ENCODE measurements around the gene EHBP1. TPM values are rescaled to one million over a fixed set of nuclear protein-coding genes. Genes with fewer than 3 reads are reported as not detected.
A peak's percentile ranks its signal among the peaks of the same experiment; 100 is the strongest.
"Not testable (repeated sequence)": the region's sequence is repeated elsewhere in the genome, so short reads cannot be mapped to it uniquely, and the experiment has no call there.

EHBP1 gene
- total RNA-seq, 1 experiment from 2014 or later, result 31.0 TPM

DNA sequence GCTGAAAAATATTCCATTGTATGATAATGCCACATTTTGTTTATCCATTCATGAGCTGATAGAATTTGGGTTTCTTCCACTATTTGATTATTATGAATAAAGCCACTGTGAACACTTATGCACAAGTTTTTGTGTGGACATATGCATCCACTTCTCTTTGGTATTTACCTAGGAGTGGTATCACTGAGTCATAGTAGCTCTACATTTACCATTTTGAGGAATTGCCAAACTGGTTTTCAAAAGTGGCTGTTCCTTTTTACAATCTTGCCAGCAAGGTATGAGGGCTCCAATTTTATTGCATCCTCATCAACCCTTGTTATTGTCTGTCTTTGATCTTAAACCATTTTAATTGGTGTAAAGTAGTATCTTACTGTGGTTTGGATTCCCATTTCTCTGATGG is 13.3 kb upstream of the EHBP1 start:
- in situ Hi-C loops (cut with HindIII; ENCODE audit: low sequenced_read_pairs), result no loop called here
- no peak for DNase-seq (ENCODE audit: low spot score)

DNA sequence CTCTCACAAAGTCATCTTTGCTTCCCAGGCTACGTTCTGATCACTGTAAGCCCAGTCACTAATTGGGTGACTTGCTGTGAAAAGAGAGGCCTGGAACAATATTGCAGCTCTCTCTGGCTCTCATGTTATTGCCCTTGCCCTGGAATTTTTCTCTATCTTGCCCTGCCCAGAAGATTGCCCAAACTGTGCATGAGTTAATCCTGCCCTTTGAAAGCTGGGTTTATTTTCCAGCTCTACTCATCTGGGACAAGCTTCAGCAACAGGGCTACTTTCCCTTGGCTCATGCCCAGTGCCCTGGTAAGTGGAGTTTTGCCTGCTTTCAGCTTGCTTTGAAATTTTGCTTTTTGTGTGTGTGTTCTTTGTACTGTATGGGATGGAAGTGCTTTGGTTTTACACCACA is 6.9 kb upstream of the EHBP1 start:
- in situ Hi-C loops (cut with HindIII; ENCODE audit: low sequenced_read_pairs), result no loop called here
- DNase-seq (ENCODE audit: low spot score), result no peak

DNA sequence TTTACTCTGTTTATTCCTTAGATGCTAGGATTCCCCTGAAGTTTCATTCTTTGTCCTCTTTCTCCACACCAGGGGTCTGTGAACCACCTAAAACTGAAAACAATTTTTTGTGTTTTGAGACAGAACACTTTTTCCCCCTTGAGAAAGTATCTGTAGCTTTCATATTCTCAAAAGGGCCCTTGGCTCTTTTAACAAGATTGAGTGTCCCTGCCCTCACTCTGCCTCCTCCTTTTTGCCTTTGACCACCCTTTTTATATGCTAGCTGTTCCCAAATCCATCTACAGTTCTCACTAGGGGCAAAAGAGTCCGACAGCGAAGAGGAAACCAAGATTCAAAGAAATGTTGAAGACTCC is 883 bp upstream of the EHBP1 start:
- in situ Hi-C loops (cut with HindIII; ENCODE audit: low sequenced_read_pairs), result no loop called here
- no peak for DNase-seq (ENCODE audit: low spot score)

DNA sequence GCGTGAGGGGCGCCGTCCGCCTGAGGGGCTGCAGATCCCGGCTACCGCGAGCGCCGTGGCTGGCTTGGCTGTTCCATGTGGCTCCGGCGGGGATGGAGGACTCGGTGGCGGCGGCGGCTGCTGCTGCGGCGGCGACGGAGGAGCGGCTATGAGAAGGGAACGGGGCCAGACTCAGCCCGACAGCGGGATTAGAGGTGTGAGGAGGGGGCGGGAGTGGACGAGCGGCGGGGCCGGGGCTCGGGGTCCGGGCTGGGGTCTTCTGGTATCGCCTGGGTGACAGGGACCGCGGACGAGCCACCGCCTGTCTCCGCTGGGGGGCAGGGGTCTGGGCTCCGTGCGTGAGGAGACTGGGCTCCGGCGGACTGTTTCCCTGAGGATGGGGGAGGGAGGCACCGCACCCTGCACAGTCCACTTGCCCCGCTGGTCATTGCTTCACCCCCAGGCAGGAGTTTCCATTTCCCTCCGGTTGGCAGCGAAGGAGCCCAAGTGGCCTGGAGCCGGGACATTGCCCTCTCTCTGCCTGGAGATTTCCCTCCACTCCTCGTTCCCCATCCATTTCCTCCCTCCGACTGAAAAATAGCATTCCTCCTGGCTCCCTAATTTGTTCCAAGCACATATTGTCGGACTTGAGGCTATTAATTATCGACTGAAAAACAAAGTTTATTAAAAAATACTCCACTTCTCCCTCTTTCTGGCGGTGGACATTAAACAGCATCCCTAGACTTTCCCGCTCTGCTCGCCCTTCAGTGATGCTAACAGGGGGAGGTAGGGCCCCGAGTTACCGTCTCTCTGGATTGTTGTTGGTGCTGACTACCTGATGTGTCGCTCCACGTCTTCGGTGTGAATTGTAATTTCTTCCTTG is 577 bp downstream of the EHBP1 start:
- DNase-seq (ENCODE audit: low spot score), result peak; percentile 72
- in situ Hi-C loops (cut with HindIII; ENCODE audit: low sequenced_read_pairs), result no loop called here

DNA sequence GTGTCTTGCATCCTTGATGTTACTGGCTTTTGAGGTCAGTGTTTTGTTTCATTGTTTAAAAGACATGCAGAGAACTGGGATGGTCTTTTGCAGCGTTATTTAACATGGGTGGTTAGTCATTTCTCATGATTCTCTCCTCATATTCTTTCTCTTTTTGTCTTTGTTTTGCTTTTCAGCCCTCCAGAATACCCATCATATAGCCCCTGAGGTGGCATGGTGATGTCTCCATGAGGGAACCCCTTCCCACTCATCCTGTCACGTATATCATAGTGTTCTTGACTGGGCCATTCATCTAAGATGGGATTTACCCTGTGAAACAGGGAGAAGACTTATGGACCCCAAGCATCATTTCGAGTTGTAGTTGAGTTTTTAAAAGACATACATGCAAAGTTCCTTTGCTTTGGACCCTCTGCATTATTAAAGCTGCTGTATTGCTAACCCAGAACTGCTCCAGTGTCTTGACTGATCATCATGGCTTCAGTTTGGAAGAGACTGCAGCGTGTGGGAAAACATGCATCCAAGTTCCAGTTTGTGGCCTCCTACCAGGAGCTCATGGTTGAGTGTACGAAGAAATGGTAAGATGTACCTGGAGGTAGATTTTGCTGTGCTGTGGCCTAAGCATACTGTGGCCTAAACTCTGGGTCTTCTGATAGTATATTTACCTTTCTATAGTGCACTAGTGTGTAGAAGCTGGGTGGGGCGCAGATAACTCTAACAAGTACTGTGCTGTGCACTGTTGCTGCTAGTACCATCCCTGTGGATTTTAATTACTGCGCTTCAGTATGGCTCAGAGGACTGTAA is 1.4 kb downstream of the EHBP1 start:
- in situ Hi-C loops (cut with HindIII; ENCODE audit: low sequenced_read_pairs), result no loop called here
- peak; percentile 50 for DNase-seq (ENCODE audit: low spot score)

DNA sequence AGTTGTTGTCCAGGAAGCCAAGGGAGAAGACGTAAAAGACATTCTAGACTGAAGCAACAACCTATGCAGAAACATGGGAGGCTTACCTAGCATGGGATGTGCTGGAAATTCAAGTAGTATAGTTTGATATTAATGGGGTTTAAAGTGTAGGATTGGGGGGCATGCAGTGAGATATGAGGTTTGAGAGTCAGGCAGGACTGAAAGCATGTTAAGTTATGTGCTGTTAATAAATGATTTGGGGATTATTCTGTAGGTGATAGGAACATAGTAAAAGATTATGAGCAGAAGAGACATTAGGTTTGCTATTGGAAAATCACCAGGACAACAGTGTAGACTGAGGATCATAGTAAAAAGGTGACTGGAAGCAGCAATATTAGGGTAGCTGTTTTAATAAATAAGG is 3.2 kb downstream of the EHBP1 start:
- in situ Hi-C loops (cut with HindIII; ENCODE audit: low sequenced_read_pairs), result no loop called here
- DNase-seq (ENCODE audit: low spot score), result no peak

DNA sequence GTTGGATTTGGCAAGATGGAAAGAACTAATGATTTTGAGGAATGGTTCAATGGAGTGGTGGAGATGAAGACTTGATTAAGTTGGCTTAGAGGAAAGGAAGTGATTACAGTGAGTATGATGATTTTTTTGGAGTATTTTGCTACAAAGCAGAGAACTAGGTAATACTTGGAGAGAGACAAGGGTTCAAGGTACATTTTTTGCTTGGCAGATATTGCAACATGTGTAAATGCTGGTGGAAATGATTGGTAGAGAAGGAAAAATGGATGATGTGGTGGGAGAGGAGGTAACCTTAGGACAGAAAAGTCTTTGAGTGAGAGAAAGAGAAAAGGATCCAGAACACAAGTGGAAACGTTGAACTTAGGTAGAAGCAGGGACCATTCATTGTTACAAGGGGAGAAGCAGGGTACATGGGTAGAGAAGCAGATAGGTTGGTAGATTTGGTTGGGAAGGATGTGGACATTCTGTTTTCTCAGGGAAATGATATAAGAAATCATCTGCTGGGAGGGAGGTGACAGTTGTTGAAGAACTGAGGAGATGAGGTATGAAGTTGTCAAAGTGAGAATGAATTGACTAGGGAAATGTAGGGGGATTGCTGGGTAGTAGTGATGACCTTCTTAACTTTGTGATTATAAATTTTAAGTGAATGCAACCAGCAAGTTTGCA is 6.5 kb downstream of the EHBP1 start:
- no peak for DNase-seq (ENCODE audit: low spot score)
- in situ Hi-C loops (cut with HindIII; ENCODE audit: low sequenced_read_pairs), result no loop called here

DNA sequence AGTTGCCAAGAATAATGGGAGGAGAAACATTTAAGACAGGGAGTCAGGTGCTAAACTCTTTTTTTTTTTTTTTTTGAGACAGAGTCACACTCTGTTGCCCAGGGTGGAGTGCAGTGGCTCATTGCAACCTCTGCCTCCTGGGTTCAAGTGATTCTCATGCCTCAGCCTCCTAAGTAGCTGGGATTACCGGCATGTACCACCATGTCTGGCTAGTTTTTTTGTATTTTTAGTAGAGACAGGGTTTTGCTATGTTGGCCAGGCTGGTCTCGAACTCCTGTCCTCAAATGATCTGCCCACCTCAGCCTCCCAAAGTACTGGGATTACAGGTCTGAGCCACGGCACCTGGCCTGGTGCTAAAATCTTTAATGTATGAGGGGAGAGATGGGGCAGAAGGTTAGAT is 7.7 kb downstream of the EHBP1 start:
- in situ Hi-C loops (cut with HindIII; ENCODE audit: low sequenced_read_pairs); DNase-seq (ENCODE audit: low spot score): not testable (repeated sequence)

DNA sequence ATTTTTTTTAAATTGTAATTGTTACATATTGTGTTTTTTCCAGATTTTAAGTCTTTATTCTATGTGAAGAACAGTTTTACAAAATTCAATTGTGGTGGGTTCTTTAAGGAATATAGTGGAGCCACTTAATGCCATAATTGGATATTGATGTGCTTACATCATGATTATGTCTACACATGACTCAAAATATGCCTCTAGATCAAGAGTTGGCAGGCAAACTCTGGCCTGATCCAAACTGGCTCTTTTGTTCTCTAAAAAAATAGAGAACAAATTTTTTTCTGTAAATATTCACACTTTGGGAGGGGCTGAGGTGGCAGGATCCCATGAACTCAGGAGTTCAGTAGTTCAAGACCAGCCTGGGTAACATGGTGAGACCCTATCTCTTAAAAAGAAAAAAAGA is 8.3 kb downstream of the EHBP1 start:
- in situ Hi-C loops (cut with HindIII; ENCODE audit: low sequenced_read_pairs), result no loop called here
- no peak for DNase-seq (ENCODE audit: low spot score)

DNA sequence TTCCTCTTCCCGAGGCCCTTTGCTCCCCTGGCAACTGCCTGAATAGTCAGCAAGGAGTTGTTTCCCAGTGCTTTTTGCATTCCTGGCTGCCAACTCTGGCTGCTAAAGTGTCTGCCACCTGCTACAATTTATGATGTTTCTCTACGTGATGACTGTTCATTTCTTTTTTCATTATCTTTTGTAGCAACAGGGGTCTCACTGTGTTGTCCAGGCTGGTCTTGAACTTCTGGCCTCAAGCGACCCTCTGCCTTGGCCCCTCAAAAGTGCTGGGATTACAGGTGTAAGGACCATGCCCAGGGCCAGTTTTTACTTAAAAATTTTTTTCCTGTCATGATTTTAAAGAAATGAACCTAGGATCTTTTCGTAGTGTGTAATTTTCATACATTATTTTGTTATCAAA is 11.3 kb downstream of the EHBP1 start:
- in situ Hi-C loops (cut with HindIII; ENCODE audit: low sequenced_read_pairs), result no loop called here
- no peak for DNase-seq (ENCODE audit: low spot score)

DNA sequence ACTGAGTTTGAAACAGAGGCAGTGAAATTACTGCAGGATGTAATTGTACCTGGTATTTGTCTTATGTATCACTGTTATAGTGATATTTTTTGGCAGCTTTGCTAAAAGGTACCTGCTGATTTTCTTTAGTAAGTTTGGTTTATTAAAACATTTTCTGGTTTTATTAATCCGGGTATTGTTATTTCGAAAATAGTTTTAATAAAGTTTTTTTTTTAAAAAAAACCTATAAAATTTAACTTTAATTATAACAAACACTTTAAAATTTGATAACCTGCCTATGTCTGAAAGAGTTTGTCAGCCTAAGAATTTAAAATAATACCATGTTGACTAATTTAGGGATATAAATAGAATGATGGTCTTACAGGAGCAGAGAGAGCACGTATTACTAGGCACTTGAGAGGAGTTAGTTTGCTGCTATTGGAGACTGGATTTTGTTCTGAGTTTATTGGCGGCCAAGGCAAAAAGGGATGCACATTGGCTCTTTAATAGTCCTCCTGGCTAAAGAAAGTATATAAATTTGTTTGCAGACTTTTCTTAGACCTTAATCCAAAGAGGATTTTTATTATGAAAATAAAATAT is 12.1 kb downstream of the EHBP1 start:
- in situ Hi-C loops (cut with HindIII; ENCODE audit: low sequenced_read_pairs), result no loop called here
- no peak for DNase-seq (ENCODE audit: low spot score)

DNA sequence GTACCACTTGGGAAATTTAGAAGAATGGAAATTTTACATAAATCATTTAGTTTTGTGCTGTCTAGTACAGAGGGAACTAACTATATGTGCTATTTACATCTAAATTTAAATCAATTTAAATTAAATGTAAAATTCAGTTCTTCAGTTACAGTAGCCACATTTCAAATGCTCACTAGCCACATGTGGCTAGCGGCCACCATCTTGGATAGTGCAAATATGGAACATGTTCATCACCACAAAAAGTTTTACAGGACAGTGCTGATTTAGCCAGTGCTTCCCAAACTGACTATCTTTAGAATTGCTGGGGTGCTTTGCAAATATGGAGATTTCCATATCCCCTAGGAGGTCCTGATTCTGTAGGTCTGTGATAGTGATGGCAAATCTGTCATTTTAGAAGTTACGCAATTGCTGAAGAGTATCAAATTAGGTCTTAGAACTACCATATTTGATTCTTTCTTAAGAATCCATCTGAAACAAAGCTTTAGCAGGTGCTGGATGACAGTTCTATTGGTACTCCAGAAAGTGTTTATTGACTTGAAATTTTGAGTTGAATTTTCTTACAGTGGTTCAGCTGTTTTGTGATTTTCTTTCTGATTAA is 12.8 kb downstream of the EHBP1 start:
- in situ Hi-C loops (cut with HindIII; ENCODE audit: low sequenced_read_pairs), result no loop called here

DNA sequence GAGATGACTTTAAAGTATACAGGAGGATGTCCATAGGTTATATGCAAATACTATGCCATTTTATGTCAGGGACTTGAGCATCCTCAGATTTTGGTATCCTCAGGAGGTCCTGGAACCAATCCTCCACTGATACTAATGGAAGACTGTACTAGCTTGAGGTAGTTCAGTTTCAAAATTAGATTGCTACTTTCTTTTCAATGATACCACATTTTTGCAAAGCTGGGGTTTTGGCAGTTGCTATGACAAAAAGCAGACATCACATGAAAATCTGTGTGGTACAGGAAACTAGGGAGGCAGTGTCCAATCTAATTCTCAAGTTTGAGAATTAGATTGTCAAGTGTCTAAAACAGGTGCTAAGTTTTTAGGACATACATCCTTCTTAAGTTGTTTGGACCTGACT is 14.2 kb downstream of the EHBP1 start:
- in situ Hi-C loops (cut with HindIII; ENCODE audit: low sequenced_read_pairs), result no loop called here
- no peak for DNase-seq (ENCODE audit: low spot score)

More for the DNA sequence above, 12.8 kb downstream of the EHBP1 start:
- no peak for DNase-seq (ENCODE audit: low spot score)

DNA sequence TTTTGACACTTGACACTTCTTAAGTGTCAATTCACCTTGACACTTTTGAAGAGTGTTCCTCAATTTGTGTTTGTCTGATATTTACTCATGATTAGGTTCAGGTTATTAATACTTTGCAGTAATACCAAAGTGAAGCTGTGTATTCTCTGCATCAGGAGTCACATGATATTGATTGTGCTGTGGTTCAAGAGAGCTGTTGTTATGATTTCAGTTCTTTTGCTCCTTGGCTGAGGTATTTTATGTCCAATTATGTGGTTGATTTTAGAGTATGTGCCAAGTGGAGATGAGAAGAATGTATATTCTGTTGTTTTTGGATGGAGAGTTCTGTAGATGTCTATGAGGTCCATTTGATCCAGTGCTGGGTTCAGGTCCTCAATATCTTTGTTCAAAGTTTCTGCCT is 17.2 kb downstream of the EHBP1 start:
- in situ Hi-C loops (cut with HindIII; ENCODE audit: low sequenced_read_pairs), result no loop called here
- no peak for DNase-seq (ENCODE audit: low spot score)

DNA sequence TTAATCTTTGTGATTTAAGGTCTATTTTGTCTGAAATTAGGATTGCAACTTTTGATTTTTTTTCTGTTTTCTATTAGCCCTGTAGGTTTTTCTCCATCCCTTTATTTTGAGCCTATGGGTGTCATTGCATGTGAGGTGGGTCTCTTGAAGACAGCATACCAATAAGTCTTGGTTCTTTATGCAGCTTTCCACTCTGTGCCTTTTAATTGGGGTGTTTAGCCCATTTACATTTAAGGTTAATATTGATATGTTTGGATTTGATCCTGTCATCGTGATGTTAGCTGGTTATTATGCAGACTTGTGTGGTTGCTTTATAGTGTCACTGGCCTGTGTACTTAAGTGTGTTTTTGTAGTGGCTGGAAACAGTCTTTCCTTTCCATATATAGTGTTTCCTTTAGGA is 17.7 kb downstream of the EHBP1 start:
- in situ Hi-C loops (cut with HindIII; ENCODE audit: low sequenced_read_pairs), result no loop called here
- DNase-seq (ENCODE audit: low spot score), result no peak

DNA sequence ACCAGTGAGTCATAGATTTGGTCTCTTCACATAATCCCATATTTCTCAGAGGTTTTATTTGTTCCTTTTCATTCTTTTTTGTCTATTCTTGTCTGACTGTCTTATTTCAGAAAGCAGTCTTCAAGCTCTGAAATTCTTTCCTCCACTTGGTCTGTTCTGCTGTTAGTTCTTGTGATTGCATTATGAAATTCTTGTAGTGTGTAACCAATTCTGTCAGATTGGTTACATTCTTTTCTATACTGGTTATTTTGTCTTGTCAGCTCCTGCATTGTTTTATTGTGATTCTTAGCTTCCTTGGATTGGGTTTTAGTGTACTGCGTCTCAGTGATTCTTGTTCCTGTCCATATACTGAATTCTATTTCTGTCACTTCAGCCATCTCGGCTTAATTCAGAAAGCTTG is 18.6 kb downstream of the EHBP1 start:
- no peak for DNase-seq (ENCODE audit: low spot score)
- in situ Hi-C loops (cut with HindIII; ENCODE audit: low sequenced_read_pairs), result no loop called here

DNA sequence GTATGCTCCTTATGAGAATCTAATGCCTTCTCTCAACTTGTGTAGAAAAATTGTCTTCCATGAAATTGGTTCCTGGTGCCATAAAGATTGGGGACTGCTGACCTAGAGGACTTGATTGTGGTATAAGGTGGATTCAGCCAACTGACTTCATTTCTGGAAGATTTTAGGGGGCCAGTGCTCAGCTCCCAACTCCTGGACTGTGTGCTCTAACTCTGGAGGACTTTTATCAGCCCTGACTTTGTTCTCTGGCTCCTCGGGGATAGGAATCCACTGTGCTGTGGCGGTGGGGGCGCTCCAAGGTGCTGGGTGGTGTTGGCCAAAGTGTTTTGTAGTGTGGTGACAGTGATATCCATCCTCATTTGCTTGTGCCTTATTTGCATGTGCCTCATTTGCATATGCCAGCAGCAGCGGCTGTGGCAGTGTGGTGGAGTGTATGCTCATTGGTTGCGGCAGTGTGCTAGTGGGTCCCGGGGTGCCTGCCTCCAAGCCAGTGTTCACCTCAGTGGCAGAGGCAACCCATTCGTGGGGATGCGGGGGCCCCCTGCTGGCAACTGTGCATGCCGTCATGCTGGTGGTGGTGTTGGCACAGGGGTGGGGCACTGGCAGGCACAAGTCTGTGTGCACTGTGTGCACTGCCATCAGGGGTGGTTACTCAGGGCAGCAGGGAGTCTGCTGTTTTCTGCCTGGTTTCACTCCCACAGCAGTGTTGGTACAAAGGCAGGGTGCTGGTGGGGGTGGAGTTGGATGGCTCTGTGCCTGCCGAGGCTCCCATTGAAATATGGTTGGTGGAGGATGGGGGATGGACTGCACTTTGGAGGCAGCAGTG is 19.6 kb downstream of the EHBP1 start:
- DNase-seq (ENCODE audit: low spot score), result no peak

DNA sequence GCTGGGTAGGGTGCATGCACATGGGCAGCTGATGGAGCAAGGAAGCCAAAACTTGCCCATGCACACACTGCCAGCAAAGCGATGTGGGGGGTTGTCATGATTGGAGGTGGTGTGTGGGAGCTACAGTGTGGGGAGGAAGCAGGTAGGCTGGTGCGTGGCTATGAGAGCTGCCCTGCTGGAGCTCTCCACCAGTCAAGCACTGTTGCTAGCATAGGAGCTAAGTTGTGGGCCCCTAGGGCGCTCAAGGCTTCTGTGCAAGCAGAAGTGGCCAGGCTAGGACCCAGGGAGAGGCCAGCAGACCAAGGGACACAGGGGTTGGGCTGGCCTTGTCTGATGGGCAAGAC is 20.2 kb downstream of the EHBP1 start:
- in situ Hi-C loops (cut with HindIII; ENCODE audit: low sequenced_read_pairs), result no loop called here
- DNase-seq (ENCODE audit: low spot score), result no peak

More for the DNA sequence above, 19.6 kb downstream of the EHBP1 start:
- in situ Hi-C loops (cut with HindIII; ENCODE audit: low sequenced_read_pairs), result no loop called here
